OCI-LY3 (cell line): ENCODE data around the gene CPED1.

Experiments
- EZH2phosphoT487 ChIP-seq: fragments of 200-600 bp; shearing (Covaris generic); IDR thresholded peaks from 2 replicates; pipeline ENCODE4 v1.6.1; 2018; ENCODE audit warnings: antibody characterized with exemption, mixed run types, low read depth
- TF ChIP-seq, protein P1 (sequence below): fragments of 200-600, 300-600 bp; sonication (generic); IDR thresholded peaks from 2 replicates; pipeline ENCODE4 v1.5.1; 2014; ENCODE audit warnings: antibody characterized with exemption, low read length, low read depth

GRCh38 chr7:121286186-121286585, 297.7 kb downstream of the CPED1 start:
- TF ChIP-seq, protein P1, sequence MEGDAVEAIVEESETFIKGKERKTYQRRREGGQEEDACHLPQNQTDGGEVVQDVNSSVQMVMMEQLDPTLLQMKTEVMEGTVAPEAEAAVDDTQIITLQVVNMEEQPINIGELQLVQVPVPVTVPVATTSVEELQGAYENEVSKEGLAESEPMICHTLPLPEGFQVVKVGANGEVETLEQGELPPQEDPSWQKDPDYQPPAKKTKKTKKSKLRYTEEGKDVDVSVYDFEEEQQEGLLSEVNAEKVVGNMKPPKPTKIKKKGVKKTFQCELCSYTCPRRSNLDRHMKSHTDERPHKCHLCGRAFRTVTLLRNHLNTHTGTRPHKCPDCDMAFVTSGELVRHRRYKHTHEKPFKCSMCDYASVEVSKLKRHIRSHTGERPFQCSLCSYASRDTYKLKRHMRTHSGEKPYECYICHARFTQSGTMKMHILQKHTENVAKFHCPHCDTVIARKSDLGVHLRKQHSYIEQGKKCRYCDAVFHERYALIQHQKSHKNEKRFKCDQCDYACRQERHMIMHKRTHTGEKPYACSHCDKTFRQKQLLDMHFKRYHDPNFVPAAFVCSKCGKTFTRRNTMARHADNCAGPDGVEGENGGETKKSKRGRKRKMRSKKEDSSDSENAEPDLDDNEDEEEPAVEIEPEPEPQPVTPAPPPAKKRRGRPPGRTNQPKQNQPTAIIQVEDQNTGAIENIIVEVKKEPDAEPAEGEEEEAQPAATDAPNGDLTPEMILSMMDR: no peak
- no peak for TF ChIP-seq EZH2phosphoT487
